IPS-20b (cell line): ENCODE results near the gene JUND.

ENCODE experiments used
- H3K27ac ChIP-seq: one replicate; pipeline ENCODE4 v1.5.1; 2013; ENCODE audit warnings: low read length
- H3K27me3 ChIP-seq: 2 replicates; pipeline ENCODE4 v1.6.1; 2013; ENCODE audit warnings: mild to moderate bottlenecking, low read length, inconsistent platforms; ENCODE audit not compliant: insufficient read depth
- H3K36me3 ChIP-seq: 2 replicates; pipeline ENCODE4 v1.6.1; 2013; ENCODE audit warnings: low read depth, mild to moderate bottlenecking, inconsistent platforms, low read length, moderate library complexity; ENCODE audit not compliant: insufficient read depth
- H3K4me1 ChIP-seq: 2 replicates; pipeline ENCODE4 v1.6.1; 2013; ENCODE audit warnings: mild to moderate bottlenecking, control low read depth, inconsistent platforms, low read length, moderate library complexity; ENCODE audit not compliant: insufficient read depth
- H3K4me3 ChIP-seq: 2 replicates; pipeline ENCODE4 v1.5.1; 2013; ENCODE audit warnings: mild to moderate bottlenecking, low read length, inconsistent platforms
- H3K9ac ChIP-seq: 2 replicates; pipeline ENCODE4 v1.6.1; 2013; ENCODE audit warnings: low read depth, mild to moderate bottlenecking, inconsistent platforms, low read length, moderate library complexity
- H3K9me3 ChIP-seq: 2 replicates; pipeline ENCODE4 v1.6.1; 2013; ENCODE audit warnings: mild to moderate bottlenecking, low read depth, low read length, inconsistent platforms; ENCODE audit not compliant: insufficient read depth

Gene JUND

DNA sequence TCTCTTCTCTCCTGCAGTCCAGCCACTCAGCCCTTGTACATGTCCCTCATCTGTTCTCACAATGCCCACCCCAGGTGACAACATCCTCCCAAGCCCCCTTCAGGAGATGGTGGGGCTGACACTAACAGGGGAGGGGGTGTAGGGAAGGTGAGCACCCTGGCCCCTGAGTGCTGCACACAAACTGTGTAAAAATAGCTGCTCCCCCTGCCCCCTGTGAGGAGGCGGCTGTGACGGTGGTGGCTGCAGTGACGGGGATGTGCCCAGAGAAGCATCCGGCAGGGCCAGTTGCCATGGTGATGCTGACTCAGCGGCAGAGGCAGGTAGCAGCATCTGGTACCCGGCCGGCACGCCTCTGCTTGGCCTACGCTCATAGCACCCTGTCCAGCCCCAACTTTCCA, 13.0 kb upstream of the JUND start:
- H3K4me1 ChIP-seq = peaks cover 10% of the 10 kb centered on the region; the same call in 1 of the 2 replicates
- no peaks in the 10 kb centered on the region for H3K36me3 ChIP-seq
- H3K27ac ChIP-seq = no peak overlapping the region
- H3K9ac ChIP-seq = no peak overlapping the region
- peak overlapping the region; percentile 18; the same call in 1 of the 2 replicates for H3K4me3 ChIP-seq
- H3K27me3 ChIP-seq = no peaks in the 10 kb centered on the region
- H3K9me3 ChIP-seq = no peaks in the 10 kb centered on the region

DNA sequence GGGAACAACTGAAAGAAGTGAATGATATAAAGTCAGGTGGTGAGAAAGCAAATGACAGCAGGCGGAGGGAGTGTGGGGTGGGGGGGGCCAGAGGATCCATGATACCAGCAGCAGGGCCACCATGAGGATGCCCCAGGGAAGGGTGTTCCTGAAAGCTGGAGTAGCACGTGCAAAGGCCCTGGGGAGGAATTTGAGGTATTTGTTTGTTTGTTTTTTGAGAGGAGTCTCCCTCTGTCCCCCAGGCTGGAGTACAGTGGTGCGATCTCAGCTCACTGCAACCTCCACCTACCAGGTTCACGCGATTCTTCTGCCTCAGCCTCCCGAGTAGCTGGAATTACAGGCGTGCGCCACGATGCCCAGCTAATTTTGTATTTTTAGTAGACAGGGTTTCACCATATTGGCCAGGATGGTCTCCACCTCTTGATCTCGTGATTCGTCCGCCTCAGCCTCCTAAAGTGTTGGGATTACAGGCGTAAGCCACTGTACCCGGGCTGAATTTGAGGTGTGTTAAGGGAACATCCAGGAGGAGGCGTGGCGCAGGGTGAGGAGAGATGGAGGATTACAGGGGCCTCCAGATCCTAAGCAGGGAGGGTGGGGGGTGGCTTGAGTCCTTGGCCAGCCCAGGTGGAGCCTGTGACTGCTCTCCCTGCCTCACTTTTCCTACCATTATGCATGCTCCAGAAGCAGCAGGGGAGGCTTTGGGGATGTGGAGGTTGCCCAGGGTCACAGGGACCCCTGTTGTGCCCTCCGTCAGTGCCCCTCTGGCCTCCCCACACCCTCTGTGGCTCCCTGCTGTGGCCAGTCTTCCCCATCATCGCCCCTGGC, 12.4 kb upstream of the JUND start:
- Histone ChIP-seq H3K27ac (no peak overlapping the region), H3K9me3 (no peaks in the 10 kb centered on the region), H3K36me3 (no peaks in the 10 kb centered on the region), H3K4me1 (peaks cover 10% of the 10 kb centered on the region; the same call in 1 of the 2 replicates), H3K27me3 (no peaks in the 10 kb centered on the region), H3K4me3 (peak overlapping the region; percentile 91; the same call in 1 of the 2 replicates), H3K9ac (peak overlapping the region; percentile 57; the same call in 1 of the 2 replicates)

DNA sequence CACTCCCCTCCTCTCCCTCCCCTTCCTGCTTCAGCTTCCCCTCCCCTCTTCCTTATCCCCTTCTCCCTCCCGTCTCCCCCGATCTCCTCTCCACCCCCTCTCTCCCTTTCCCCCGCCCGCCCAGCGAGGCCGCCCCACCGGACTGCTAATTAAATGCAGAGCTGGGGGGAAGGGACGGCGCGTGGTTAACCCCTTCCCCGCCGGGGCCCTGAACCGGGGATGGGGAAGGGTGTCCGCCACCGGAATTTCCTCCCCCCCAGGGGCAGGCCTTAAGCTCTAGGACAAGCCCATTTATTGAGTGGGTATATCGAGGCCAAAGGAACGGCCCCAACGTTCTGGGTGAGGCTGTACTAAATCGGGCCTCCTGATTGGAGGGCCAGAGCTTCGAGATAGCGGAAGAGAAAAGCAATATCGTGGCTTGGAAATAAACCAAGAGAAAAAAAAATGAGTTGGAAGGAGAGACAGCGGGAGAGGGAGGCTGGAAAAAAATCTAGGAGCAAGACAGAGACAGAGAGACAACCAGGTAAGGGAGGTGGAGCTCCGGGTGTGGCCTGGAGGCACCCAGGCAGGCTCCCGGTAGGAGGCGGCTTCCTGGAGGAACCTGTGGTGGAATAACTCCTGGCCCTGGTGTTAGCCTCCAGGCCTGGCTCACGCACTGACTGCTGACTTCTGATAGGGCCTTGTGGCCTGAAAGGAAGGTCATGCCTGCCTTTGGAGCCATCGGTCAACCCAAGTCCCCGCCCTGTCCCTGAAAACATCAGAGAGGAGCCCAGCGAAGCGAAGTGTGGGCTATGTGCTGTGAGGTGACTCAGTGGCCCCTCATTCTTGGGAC, 11.6 kb upstream of the JUND start:
- H3K36me3 ChIP-seq = no peaks in the 10 kb centered on the region
- H3K4me1 ChIP-seq = peaks cover 16% of the 10 kb centered on the region; the same call in 1 of the 2 replicates
- H3K27me3 ChIP-seq = no peaks in the 10 kb centered on the region
- peak overlapping the region; percentile 86; the same call in 1 of the 2 replicates for H3K9ac ChIP-seq
- peak overlapping the region; percentile 91 for H3K4me3 ChIP-seq
- H3K9me3 ChIP-seq = no peaks in the 10 kb centered on the region
- H3K27ac ChIP-seq = no peak overlapping the region

DNA sequence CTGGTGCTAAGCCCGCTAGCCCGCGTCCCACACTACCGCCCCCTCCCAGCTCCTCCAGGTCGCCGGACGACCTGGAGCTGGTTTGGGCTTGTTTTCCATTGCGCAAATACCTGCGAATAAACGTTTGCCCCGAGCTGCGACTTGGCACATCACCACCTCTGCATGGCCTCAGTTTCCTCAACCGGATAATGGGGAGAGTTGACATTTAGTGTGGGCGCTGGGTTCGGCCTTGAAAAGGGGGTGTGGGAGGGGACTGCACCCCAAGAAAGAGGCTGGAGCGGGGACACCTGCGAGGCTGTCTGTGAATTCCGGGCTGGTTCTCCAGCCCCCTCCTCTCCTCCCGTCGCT, 11.0 kb upstream of the JUND start:
- peaks cover 16% of the 10 kb centered on the region; the same call in 1 of the 2 replicates for H3K4me1 ChIP-seq
- peak overlapping the region; percentile 86 for H3K9ac ChIP-seq
- no peaks in the 10 kb centered on the region for H3K27me3 ChIP-seq
- peak overlapping the region; percentile 91 for H3K4me3 ChIP-seq
- H3K27ac ChIP-seq = peak overlapping the region; percentile 52
- no peaks in the 10 kb centered on the region for H3K9me3 ChIP-seq
- H3K36me3 ChIP-seq = no peaks in the 10 kb centered on the region

DNA sequence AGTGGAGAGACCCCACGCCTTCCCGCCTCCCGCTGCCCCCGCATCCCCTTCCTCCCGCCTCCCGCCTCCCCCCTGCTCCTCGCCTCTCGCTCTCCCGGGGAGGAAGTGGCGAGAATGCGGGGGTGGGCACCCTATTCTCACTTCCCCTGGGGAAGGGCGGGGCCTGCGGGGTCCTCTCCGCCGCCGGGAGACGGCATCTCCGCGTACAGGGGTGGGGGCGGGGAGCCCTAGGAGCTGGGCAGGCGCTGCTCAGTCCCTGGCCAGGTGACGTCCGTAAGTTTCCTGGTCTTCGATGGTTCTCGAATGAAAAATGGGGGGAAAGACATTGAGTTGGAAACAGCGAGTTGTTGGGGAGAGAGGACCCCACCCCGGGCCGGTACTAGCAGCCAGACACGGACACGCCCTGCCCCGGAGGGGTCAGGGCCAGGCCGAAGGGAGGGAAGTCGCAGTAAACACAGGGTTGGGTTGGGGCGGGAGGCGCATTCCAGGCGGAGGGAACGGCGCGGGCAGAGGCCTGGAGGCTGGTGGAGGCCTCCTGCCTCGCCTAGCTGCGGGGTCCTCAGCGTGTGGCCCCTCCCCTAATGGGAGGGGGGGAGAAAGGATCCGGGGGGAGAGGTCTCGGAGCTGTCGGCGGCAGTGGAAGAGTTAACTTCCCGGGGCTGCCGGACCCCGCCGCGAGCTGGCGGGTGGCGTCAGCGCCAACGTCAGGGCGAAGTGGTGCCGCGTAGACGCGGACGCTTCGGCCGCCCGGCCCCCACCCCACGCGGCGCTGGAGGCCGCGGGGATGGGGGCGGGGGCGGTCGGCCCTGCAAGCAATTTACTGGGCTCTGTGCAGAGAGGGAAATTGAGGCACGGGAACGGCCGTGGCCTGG, 10.4 kb upstream of the JUND start:
- H3K4me3 ChIP-seq = peak overlapping the region; percentile 91
- H3K9me3 ChIP-seq = no peaks in the 10 kb centered on the region
- peak overlapping the region; percentile 71 for H3K27ac ChIP-seq
- H3K27me3 ChIP-seq = peaks cover 4% of the 10 kb centered on the region; the same call in 1 of the 2 replicates
- H3K4me1 ChIP-seq = peaks cover 16% of the 10 kb centered on the region; the same call in 1 of the 2 replicates
- H3K36me3 ChIP-seq = no peaks in the 10 kb centered on the region
- H3K9ac ChIP-seq = peak overlapping the region; percentile 86

DNA sequence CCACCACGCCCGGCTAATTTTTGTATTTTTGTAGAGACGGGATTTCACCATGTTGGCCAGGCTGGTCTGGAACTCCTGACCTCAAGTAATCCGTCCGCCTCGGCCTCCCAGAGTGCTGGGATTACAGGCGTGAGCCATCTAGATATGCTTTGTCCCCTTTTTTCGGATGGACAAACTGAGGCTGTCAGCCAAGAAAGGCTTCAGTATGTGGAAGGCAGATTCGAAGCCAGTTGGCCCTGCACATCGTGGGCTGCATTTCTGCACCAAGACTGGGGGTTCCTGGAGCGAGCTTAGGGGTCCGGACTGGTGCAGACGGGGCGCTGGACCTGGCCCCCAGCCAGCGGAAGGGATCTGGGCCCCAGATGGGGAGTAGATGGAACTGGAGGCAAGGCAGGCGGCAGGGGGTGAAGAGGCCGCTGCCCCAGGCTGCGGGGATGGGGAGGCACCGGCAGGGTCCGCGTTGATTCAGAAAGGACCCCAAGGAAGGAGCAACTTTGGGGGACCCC, 9.7 kb upstream of the JUND start:
- peaks cover 16% of the 10 kb centered on the region; the same call in 1 of the 2 replicates for H3K4me1 ChIP-seq
- H3K4me3 ChIP-seq = peak overlapping the region; percentile 91; the same call in 1 of the 2 replicates
- H3K9ac ChIP-seq = peak overlapping the region; percentile 86; the same call in 1 of the 2 replicates
- peak overlapping the region; percentile 71 for H3K27ac ChIP-seq
- H3K27me3 ChIP-seq = peaks cover 10% of the 10 kb centered on the region; the same call in 1 of the 2 replicates
- no peaks in the 10 kb centered on the region for H3K36me3 ChIP-seq
- no peaks in the 10 kb centered on the region for H3K9me3 ChIP-seq

DNA sequence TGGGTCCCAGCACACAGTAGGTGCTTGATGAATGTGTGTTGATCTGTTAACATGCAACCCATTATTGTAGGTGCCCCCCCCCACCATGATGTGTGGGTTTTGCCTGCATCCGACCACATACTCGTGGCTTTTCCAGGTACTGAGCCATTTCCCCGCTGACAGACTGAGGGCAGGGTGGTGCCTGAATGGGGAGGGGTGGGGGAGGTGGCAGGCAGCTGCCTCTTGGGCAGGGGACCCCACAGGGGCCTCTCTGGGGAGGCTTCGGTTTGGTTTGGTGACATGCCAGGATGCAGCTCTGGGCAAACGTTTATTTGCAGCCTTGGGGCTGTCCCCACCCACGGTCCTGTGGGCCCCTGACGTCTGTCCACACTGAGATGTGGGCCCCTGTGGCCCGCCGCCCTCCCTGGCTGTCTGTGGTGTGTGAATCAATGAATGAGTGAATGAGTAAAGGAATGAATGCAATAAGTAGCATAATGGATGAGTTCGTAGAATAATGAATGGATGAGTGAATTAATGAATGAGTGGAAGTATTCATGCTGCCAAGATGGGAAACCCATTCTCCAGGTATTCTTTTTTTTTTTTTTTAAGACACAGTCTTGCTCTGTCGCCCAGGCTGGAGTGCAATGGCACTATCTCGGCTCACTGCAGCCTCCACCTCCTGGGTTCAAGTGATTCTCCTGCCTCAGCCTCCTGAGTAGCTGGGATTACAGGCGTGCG, 9.0 kb upstream of the JUND start:
- Histone ChIP-seq H3K27ac (no peak overlapping the region), H3K27me3 (peaks cover 10% of the 10 kb centered on the region; the same call in 1 of the 2 replicates), H3K4me1 (peaks cover 16% of the 10 kb centered on the region; the same call in 1 of the 2 replicates), H3K36me3 (no peaks in the 10 kb centered on the region), H3K4me3 (no peak overlapping the region), H3K9me3 (no peaks in the 10 kb centered on the region), H3K9ac (no peak overlapping the region)

DNA sequence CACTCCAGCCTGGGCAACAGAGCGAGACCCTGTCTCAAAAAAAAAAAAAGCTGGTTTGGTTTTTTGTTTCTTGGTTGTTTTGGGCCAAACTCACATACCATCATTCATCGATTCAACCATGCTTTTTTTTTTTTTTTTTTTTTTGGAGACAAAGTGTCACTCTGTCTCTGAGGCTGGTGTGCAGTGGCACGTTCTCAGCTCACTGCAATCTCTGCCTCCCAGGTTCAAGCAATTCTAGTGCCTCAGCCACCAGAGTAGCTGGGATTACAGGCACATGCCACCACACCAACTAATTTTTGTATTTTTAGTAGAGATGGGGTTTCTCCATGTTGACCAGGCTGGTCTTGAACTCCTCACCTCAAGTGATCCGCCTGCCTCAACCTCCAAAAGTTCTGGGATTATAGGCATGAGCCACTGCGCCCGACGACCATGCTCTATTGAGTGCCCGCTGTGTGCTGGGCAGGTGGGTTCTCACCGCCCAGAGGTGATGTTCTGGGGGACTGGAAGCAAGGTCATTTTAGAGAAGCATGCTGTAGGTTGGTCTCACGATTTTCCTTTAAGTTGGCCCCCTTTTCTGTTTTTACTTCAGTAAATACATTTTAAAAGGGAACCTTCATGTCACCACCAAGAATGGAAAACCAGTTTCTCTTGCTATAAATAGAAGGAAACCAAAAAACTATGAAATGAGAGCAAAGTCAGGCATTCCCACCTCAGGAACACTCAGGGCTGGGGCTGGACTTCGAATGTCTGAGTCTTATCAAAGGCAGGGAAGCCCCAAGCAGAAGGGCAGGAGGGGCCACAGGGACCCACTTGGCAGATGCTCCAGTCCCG, 8.3 kb upstream of the JUND start:
- no peak overlapping the region for H3K27ac ChIP-seq
- no peaks in the 10 kb centered on the region for H3K36me3 ChIP-seq
- peaks cover 16% of the 10 kb centered on the region; the same call in 1 of the 2 replicates for H3K4me1 ChIP-seq
- H3K27me3 ChIP-seq = peaks cover 10% of the 10 kb centered on the region; the same call in 1 of the 2 replicates
- no peak overlapping the region for H3K9ac ChIP-seq
- no peaks in the 10 kb centered on the region for H3K9me3 ChIP-seq
- H3K4me3 ChIP-seq = no peak overlapping the region

DNA sequence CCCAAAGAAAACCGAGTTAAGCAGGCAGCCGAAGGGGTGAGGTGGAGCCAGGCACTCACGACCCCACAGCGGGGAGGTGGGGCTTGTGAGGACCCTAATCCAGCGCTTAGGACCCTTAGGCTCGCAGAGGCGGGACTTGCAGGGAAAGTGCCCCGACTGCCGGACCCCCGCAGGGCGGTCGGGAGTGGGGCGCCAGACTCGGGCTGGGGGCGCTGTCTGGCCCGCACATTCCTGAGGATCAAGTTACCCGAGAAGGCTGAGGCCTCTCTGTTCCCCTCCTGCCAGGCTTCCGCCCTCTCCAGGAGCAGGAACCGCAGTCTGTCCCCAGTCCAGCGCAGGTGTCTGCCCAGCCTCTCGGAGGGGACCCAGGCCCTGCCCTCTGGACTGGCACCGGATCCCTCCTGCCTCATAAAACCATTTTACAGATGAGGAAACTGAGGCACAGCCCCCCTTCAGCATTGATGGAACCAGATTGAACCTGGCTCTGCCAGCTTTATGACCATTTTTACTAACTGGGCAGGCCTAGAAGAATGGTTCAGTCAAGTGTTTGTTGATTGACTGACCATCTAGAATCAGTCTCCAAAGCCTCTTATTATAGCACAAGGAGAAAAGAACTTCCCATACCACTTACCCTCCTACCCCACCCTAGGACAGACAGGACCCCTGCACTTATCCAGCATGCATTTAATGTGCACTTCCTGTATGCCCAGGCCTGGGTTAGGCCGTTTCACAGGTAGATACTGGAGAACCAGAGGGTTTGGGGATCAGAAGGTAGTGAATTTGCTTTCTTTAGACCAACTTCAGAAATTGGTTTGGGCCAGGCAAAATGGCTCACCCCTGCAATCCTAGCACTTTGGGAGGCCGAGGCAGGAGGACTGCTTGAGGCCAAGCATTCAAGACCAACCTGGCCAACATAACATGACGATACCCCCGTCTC, 6.7 kb upstream of the JUND start:
- Histone ChIP-seq H3K4me3 (peak overlapping the region; percentile 57; the same call in 1 of the 2 replicates), H3K27ac (no peak overlapping the region), H3K9ac (peak overlapping the region; percentile 54; the same call in 1 of the 2 replicates), H3K36me3 (no peaks in the 10 kb centered on the region), H3K9me3 (no peaks in the 10 kb centered on the region), H3K4me1 (peaks cover 6% of the 10 kb centered on the region; the same call in 1 of the 2 replicates), H3K27me3 (peaks cover 10% of the 10 kb centered on the region; the same call in 1 of the 2 replicates)
